IMR-90 (cell line): ENCODE data around the gene PARK7.

Experiments
- CTCF ChIP-seq: conservative IDR thresholded peaks from 2 replicates; pipeline ENCODE4 v1.5.1; 2012; ENCODE audit warnings: mild to moderate bottlenecking, low read depth, low read length, improper control_type of control experiment
- MAZ ChIP-seq: IDR thresholded peaks from 2 replicates; pipeline ENCODE4 v1.6.1; 2012; ENCODE audit warnings: low read depth, mild to moderate bottlenecking, low read length, improper control_type of control experiment, moderate library complexity, borderline replicate concordance
- NFE2L2 ChIP-seq: fragments of 150-350 bp; IDR thresholded peaks from 2 replicates; pipeline ENCODE4 v1.6.1; 2016; ENCODE audit warnings: low read depth, mild to moderate bottlenecking, low read length
- POLR2A ChIP-seq: IDR thresholded peaks from 2 replicates; pipeline ENCODE4 v1.6.1; 2012; ENCODE audit warnings: mild to moderate bottlenecking, low read depth, low read length
- RAD21 ChIP-seq: IDR thresholded peaks from 2 replicates; pipeline ENCODE4 v1.6.1; 2012; ENCODE audit warnings: low read length, improper control_type of control experiment
- RFX5 ChIP-seq: IDR thresholded peaks from 2 replicates; pipeline ENCODE4 v1.8.0; 2012; ENCODE audit warnings: low read depth, mild to moderate bottlenecking, low read length, moderate library complexity

DNA sequence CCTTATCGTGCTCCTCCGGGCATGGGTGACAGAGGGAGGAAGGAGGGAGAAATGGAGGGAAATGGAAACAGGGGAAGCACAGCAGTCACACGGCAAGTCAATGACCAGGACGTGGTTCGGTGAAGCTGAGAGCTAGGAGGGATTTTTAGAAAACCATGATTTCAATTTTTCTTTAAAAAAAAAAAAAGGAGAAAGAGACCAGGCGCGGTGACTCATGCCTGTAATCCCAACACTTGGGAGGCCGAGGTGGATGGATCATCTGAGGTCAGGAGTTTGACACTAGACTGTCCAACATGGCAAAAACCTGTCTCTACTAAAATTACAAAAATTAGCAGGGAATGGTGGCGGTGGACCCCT is 20.1 kb upstream of the PARK7 start:
- no peak for TF ChIP-seq POLR2A
- TF ChIP-seq CTCF = no peak
- no peak for TF ChIP-seq RAD21
- no peak for TF ChIP-seq NFE2L2
- no peak for TF ChIP-seq RFX5
- no peak for TF ChIP-seq MAZ
